ENCODE measurements around the gene POFUT2.
"Not testable (repeated sequence)": the region's sequence is repeated elsewhere in the genome, so short reads cannot be mapped to it uniquely, and the experiment has no call there.

Gene POFUT2

DNA sequence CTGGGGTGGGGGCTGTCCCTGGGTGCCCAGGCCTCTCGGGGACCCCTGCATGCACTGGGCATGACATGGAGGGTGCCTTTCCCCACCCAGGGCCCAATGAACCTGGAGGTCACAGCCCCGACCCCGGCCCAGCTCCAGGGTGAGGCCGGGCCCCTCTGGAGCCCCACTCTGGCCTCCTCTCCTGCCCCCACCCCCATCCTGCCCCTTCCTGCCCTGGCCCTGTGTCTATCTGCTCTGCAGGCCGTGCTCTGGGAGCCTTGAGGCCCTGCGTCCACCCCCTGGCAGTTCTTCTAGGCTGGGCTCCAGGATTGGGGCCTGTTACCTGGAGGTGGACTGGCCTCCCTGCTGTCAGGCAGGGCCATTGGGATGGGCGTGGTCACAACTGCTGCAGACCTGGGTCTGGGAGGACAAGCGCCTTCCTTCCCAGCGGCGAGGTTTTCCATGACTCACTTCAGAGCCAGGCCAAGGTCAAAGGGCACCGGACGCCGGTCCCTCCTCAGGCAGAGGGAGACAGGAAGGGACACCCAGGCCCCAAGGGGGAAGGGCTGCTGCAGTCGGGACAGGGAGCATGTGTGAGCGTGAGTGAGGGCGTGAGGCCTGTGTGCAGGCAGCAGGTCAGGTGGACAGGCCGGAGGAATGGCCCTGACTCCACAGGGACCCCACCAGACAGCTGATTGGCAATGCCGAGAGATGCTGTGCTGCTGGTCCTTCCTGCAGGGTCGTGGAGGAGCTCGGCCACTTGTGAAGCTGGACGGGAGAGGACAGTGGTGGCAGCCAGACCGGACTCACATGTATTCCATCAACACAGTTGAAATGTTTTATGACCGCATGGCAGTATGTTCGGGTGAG is 31.1 kb upstream of the POFUT2 start:
- H3K27ac ChIP-seq (ENCODE audit: insufficient read depth, low read length, poor library complexity, severe bottlenecking): no peak overlapping the region

DNA sequence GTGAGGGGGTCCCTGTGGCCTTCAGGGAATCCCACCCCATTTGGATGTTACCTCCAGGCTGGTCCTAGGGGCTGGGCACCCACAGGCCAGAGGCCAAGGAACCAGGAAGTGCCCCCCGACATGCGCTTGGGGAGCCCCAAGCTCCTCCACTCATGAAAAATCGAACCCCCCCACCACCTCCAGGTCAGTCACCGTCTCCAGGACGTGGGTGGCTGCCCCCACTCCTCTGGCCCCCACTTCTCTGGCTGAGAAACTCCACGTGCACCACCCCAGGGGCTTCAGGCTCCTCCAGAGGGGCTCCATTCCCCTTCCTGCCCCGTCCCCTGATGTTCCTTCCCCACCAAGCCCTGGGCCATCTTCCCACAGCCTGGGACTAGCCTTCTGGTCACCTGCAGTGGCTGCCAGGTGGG is 30.5 kb upstream of the POFUT2 start:
- H3K4me3 ChIP-seq (ENCODE audit: insufficient read depth, low read depth, low read length, poor library complexity, severe bottlenecking): no peak overlapping the region
- DNase-seq: no peak
- H3K27ac ChIP-seq (ENCODE audit: insufficient read depth, low read length, poor library complexity, severe bottlenecking): no peak overlapping the region
- peaks cover 12% of the 10 kb centered on the region for H3K4me1 ChIP-seq (ENCODE audit: control insufficient read depth, insufficient read depth, low read length, poor library complexity, severe bottlenecking)
- H3K27me3 ChIP-seq (replicated peaks; ENCODE audit: control insufficient read depth, insufficient read depth, low read length, poor library complexity, severe bottlenecking): no peaks in the 10 kb centered on the region
- H3K36me3 ChIP-seq (ENCODE audit: control insufficient read depth, insufficient read depth, low read length): no peaks in the 10 kb centered on the region
- H3K9me3 ChIP-seq (ENCODE audit: control insufficient read depth, low read length): no peaks in the 10 kb centered on the region

More for the DNA sequence above, 31.1 kb upstream of the POFUT2 start:
- H3K4me1 ChIP-seq (ENCODE audit: control insufficient read depth, insufficient read depth, low read length, poor library complexity, severe bottlenecking): peaks cover 13% of the 10 kb centered on the region
- H3K9me3 ChIP-seq (ENCODE audit: control insufficient read depth, low read length): no peaks in the 10 kb centered on the region
- no peaks in the 10 kb centered on the region for H3K36me3 ChIP-seq (ENCODE audit: control insufficient read depth, insufficient read depth, low read length)
- no peak for DNase-seq
- no peak overlapping the region for H3K4me3 ChIP-seq (ENCODE audit: insufficient read depth, low read depth, low read length, poor library complexity, severe bottlenecking)
- no peaks in the 10 kb centered on the region for H3K27me3 ChIP-seq (replicated peaks; ENCODE audit: control insufficient read depth, insufficient read depth, low read length, poor library complexity, severe bottlenecking)

DNA sequence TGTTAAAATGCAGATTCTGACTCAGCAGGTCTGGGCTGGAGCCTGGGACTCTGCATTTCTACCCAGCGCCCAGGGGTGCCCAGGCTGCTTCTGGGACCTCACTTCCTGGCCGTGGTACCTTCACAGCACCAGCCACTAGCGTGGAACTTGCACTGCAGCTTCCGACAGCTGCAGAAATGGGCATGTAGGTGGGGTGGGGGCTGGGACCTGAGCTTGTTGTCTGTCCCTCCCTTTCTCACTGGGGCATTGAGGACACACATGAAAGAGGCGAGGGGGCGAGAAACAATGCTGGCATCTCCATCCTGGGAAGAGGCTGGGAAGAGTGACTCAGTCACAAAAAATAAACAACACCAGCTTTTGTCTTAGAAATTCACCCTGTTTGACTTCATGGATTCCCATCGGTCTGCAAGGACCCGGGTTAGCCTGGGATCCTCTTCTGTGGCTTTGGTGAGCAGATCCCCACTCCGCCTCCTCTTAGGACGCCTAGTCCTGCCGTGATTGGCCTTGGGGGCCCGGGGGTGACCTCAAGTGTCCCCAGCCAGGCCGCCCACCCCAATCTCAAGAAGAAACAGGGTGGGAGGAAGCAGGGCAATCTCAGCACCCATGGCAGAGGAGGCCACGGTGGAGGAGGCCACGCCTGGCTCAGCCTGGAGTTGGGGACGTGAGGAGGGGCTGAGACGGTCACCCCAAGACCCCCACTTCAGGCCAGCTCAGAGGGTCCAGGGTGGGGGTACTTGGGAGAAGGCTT is 29.9 kb upstream of the POFUT2 start:
- Histone ChIP-seq H3K36me3 (ENCODE audit: control insufficient read depth, insufficient read depth, low read length) (no peaks in the 10 kb centered on the region), H3K9me3 (ENCODE audit: control insufficient read depth, low read length) (no peaks in the 10 kb centered on the region), H3K4me3 (ENCODE audit: insufficient read depth, low read depth, low read length, poor library complexity, severe bottlenecking) (no peak overlapping the region), H3K27ac (ENCODE audit: insufficient read depth, low read length, poor library complexity, severe bottlenecking) (no peak overlapping the region), H3K4me1 (ENCODE audit: control insufficient read depth, insufficient read depth, low read length, poor library complexity, severe bottlenecking) (peaks cover 6% of the 10 kb centered on the region), H3K27me3 (replicated peaks; ENCODE audit: control insufficient read depth, insufficient read depth, low read length, poor library complexity, severe bottlenecking) (no peaks in the 10 kb centered on the region)
- DNase-seq: no peak

DNA sequence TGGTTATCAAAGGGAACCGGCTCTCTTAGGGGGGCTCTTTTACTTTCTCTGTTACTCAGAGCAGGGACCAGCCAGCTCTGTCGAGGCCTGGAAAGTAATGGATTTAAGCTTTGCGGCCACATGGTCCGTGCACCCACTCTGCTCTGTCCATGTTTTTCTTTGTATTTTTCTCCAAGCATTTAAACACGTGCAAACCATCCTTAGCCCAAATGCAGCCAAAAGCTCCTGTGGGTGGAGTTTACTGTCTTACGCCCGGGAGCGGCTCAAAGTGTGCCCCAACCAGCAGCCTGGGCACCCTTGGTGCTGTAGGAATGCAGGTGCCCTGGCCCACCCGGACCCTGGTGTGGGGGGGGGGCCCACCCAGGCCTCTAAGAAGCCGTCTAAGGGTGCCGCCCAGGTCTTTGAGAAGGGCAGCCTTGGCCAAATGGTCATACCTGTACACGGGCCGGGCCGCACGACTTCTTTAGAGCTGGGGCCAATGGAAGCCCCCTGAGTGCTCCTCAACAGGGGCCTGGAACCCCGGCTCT is 29.2 kb upstream of the POFUT2 start:
- no peak for DNase-seq
- Histone ChIP-seq H3K4me1 (ENCODE audit: control insufficient read depth, insufficient read depth, low read length, poor library complexity, severe bottlenecking) (peaks cover 1% of the 10 kb centered on the region), H3K36me3 (ENCODE audit: control insufficient read depth, insufficient read depth, low read length) (no peaks in the 10 kb centered on the region), H3K27ac (ENCODE audit: insufficient read depth, low read length, poor library complexity, severe bottlenecking) (no peak overlapping the region), H3K4me3 (ENCODE audit: insufficient read depth, low read depth, low read length, poor library complexity, severe bottlenecking) (no peak overlapping the region), H3K9me3 (ENCODE audit: control insufficient read depth, low read length) (no peaks in the 10 kb centered on the region), H3K27me3 (replicated peaks; ENCODE audit: control insufficient read depth, insufficient read depth, low read length, poor library complexity, severe bottlenecking) (no peaks in the 10 kb centered on the region)

DNA sequence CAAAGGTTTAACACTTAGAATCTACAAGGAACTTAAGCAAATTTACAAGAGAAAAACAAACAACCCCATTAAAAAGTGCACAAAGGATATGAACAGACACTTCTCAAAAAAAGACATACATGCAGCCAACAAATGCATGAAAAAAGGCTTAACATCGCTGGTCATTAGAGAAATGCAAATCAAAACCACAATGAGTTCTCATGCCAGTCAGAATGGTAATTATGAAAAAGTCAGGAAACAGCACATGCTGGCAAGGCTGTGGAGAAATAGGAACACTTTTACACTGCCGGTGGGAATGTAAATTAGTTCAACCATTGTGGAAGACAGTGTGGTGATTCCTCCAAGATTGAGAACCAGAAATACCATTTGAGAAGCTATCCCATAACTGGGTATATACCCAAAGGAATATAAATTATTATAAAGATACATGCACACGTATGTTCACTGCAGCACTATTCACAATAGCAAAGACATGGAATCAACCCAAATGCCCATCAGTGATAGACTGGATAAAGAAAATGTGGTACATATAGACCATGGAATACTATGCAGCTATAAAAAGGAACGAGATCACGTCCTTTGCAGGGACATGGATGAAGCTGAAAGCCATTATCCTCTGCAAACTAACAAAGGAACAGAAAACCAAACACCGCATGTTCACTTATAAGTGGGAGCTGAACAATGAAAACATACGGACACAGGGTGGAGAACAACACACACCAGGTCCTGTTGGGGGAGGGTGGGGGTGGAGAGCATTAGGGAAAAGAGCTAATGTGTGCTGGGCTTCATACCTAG is 28.2 kb upstream of the POFUT2 start:
- not testable (repeated sequence) for H3K27me3 ChIP-seq (replicated peaks; ENCODE audit: control insufficient read depth, insufficient read depth, low read length, poor library complexity, severe bottlenecking); H3K4me3 ChIP-seq (ENCODE audit: insufficient read depth, low read depth, low read length, poor library complexity, severe bottlenecking); H3K36me3 ChIP-seq (ENCODE audit: control insufficient read depth, insufficient read depth, low read length); H3K9me3 ChIP-seq (ENCODE audit: control insufficient read depth, low read length); H3K4me1 ChIP-seq (ENCODE audit: control insufficient read depth, insufficient read depth, low read length, poor library complexity, severe bottlenecking); H3K27ac ChIP-seq (ENCODE audit: insufficient read depth, low read length, poor library complexity, severe bottlenecking); DNase-seq

DNA sequence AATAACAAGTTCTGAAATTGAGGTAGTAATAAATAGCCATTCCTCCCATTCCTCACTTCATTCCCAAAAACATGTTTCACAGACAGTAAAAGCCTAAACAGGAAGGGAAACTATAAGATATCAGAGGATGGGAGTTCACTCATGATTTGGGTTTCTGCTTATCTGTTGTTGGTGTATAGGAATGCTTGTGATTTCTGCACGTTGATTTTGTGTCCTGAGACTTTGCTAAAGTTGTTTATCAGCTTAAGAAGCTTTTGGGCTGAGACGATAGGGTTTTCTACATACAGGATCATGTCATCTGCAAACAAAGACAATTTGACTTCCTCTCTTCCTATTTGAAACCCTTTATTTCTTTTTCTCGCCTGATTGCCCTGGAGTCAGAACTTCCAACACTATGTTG is 26.0 kb upstream of the POFUT2 start:
- Histone ChIP-seq H3K4me3 (ENCODE audit: insufficient read depth, low read depth, low read length, poor library complexity, severe bottlenecking) (no peak overlapping the region), H3K4me1 (ENCODE audit: control insufficient read depth, insufficient read depth, low read length, poor library complexity, severe bottlenecking) (no peaks in the 10 kb centered on the region), H3K27ac (ENCODE audit: insufficient read depth, low read length, poor library complexity, severe bottlenecking) (no peak overlapping the region), H3K36me3 (ENCODE audit: control insufficient read depth, insufficient read depth, low read length) (no peaks in the 10 kb centered on the region), H3K9me3 (ENCODE audit: control insufficient read depth, low read length) (no peaks in the 10 kb centered on the region), H3K27me3 (replicated peaks; ENCODE audit: control insufficient read depth, insufficient read depth, low read length, poor library complexity, severe bottlenecking) (no peaks in the 10 kb centered on the region)
- DNase-seq: no peak

DNA sequence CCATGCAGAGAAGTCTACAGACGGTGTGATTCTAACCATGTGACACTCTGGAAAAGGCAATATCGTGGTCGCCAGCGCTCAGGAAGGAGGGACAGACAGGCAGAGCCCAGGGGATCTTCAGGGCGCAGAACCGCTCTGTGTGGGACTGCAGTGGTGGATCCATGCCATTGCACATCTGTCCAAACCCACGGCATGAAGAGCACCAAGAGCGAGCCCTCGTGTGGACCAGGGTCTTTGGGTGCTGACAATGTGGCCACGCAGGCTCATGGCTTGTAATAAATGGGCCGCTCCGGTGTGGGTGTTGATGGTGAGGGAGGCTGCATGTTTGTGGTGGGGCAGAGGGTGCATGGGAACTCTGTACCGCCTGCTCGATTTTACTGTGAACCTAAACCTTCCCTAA is 25.3 kb upstream of the POFUT2 start:
- no peak overlapping the region for H3K4me3 ChIP-seq (ENCODE audit: insufficient read depth, low read depth, low read length, poor library complexity, severe bottlenecking)
- no peaks in the 10 kb centered on the region for H3K9me3 ChIP-seq (ENCODE audit: control insufficient read depth, low read length)
- no peaks in the 10 kb centered on the region for H3K4me1 ChIP-seq (ENCODE audit: control insufficient read depth, insufficient read depth, low read length, poor library complexity, severe bottlenecking)
- no peaks in the 10 kb centered on the region for H3K27me3 ChIP-seq (replicated peaks; ENCODE audit: control insufficient read depth, insufficient read depth, low read length, poor library complexity, severe bottlenecking)
- no peak overlapping the region for H3K27ac ChIP-seq (ENCODE audit: insufficient read depth, low read length, poor library complexity, severe bottlenecking)
- H3K36me3 ChIP-seq (ENCODE audit: control insufficient read depth, insufficient read depth, low read length): no peaks in the 10 kb centered on the region
- DNase-seq: no peak

DNA sequence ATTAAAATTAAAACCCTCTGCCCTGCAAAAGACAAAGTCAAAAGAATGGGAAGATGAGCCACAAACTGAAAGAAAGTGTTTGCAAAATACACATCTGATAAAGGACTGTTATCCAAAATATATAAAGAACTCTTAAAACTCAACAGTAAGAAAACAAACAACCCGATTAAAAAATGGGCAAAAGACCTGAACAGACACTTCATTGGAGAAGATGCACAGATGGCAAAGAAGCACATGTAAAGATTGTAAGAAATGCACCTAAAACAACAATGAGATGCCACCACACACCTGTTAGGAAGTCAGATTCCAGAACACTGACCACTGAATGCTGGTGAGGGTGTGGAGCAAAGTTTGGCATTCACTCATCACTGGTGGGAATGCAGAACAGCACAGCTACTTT is 24.6 kb upstream of the POFUT2 start:
- Histone ChIP-seq H3K36me3 (ENCODE audit: control insufficient read depth, insufficient read depth, low read length) (no peaks in the 10 kb centered on the region), H3K27ac (ENCODE audit: insufficient read depth, low read length, poor library complexity, severe bottlenecking) (no peak overlapping the region), H3K4me3 (ENCODE audit: insufficient read depth, low read depth, low read length, poor library complexity, severe bottlenecking) (no peak overlapping the region), H3K4me1 (ENCODE audit: control insufficient read depth, insufficient read depth, low read length, poor library complexity, severe bottlenecking) (no peaks in the 10 kb centered on the region), H3K27me3 (replicated peaks; ENCODE audit: control insufficient read depth, insufficient read depth, low read length, poor library complexity, severe bottlenecking) (no peaks in the 10 kb centered on the region), H3K9me3 (ENCODE audit: control insufficient read depth, low read length) (no peaks in the 10 kb centered on the region)
- DNase-seq: no peak

DNA sequence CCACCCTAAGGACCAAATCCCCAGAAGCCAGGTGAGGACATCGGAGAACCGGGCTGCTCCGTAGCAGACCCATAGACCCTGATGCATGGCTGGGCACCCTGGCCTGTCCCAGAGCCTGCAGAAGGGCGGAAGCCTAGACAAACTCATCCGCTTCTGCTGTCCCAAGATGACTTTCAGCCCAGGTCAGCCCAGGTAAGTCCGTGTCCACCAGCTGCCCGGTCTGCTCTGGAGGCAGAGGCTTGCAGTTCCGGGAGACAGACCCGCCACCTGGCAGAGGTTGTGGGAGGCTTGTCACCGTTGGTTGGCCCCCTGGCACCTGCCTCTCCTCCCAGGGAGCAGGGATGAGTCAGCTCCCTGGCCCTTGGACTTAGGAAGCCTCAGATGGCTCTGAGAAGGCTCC is 22.8 kb upstream of the POFUT2 start:
- H3K27ac ChIP-seq (ENCODE audit: insufficient read depth, low read length, poor library complexity, severe bottlenecking): no peak overlapping the region
- DNase-seq: no peak
- H3K27me3 ChIP-seq (replicated peaks; ENCODE audit: control insufficient read depth, insufficient read depth, low read length, poor library complexity, severe bottlenecking): no peaks in the 10 kb centered on the region
- H3K4me3 ChIP-seq (ENCODE audit: insufficient read depth, low read depth, low read length, poor library complexity, severe bottlenecking): no peak overlapping the region
- H3K4me1 ChIP-seq (ENCODE audit: control insufficient read depth, insufficient read depth, low read length, poor library complexity, severe bottlenecking): no peaks in the 10 kb centered on the region
- no peaks in the 10 kb centered on the region for H3K36me3 ChIP-seq (ENCODE audit: control insufficient read depth, insufficient read depth, low read length)
- H3K9me3 ChIP-seq (ENCODE audit: control insufficient read depth, low read length): no peaks in the 10 kb centered on the region
